GM21825 (cell line): ENCODE results near the gene SPPL2C.
"Not testable (repeated sequence)": the region's sequence is repeated elsewhere in the genome, so short reads cannot be mapped to it uniquely, and the experiment has no call there.

Experiments used
- ATAC-seq: cut with Tn5 transposase; IDR thresholded peaks from one replicate; pipeline ENCODE4 v1.9.1; 2021; ENCODE audit warnings: mild to moderate bottlenecking, moderate library complexity; ENCODE audit not compliant: unreplicated experiment

The SPPL2C gene

GRCh38 chr17:45848405-45848804, 3.7 kb downstream of the SPPL2C start:
- no peak for ATAC-seq

- no peak for ATAC-seq
Observed at GRCh38 chr17:45848868-45849535, 4.3 kb downstream of the SPPL2C start.

GRCh38 chr17:45849536-45849990, 4.9 kb downstream of the SPPL2C start:
- ATAC-seq, result no peak

GRCh38 chr17:45850011-45850410, 5.3 kb downstream of the SPPL2C start:
- ATAC-seq, result no peak

GRCh38 chr17:45850468-45850867, 5.8 kb downstream of the SPPL2C start:
- ATAC-seq, result no peak

- ATAC-seq, result no peak
Observed at GRCh38 chr17:45851022-45851421, 6.3 kb downstream of the SPPL2C start.

- ATAC-seq, result no peak
Observed at GRCh38 chr17:45851464-45851863, 6.8 kb downstream of the SPPL2C start.

DNA sequence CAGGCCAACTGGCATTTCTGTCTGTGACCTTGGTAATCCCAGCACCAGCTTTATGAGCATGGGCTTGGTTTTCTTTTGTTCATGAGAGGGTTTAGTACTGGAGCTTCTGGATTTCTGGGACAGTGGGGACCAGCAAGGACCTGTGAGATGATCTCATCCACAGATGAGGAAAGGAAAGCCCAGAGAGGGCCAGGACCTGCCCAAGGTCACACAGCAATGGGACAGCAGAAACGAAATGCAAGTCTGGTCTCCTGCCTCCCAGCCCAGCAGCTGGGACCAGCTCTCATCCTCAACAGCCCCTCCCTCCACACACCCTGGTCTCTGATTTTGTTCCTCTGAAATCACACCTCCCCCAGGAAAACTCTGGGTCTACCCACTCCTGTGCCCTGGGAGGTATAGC, 7.2 kb downstream of the SPPL2C start:
- ATAC-seq, result no peak

DNA sequence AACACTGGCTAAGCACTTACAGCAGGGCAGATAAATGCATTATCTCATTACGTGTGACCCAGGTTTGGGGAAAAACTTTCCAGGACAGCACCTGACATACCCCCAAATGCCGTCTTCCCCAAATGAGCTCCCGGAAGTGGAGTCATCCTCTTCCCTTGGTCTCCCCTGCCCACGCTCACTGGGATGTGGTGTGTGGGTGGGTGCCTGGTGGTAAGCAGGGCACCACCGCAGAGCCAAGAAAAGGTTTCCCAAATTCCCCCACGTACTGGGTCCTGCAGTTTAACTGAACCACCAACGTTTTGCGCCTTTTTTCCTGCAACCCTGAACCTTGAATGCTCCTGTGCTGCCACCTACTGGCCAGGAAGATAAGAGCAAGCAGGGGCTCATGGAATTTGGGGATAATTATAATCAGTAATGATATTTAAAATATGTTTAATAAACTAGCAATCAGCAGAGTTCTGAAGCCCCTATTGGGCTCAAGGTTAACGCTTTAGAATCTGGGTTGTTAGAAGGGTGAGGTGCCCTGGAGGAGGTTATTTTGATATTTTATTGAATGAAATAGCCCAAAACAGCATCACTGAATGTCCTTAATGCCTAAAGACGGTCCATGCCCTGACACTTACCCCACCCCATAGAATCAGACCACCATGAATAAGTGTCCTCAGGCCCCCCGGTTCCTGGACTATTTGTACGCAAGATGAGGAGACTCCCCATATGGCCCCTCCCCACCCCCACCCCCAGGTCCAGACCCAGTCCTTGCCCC, 8.0 kb downstream of the SPPL2C start:
- ATAC-seq, result no peak

GRCh38 chr17:45854209-45854608, 9.5 kb downstream of the SPPL2C start:
- ATAC-seq, result no peak

GRCh38 chr17:45855691-45856336, 11.1 kb downstream of the SPPL2C start:
- no peak for ATAC-seq

GRCh38 chr17:45857977-45858708, 13.5 kb downstream of the SPPL2C start:
- ATAC-seq, result no peak

DNA sequence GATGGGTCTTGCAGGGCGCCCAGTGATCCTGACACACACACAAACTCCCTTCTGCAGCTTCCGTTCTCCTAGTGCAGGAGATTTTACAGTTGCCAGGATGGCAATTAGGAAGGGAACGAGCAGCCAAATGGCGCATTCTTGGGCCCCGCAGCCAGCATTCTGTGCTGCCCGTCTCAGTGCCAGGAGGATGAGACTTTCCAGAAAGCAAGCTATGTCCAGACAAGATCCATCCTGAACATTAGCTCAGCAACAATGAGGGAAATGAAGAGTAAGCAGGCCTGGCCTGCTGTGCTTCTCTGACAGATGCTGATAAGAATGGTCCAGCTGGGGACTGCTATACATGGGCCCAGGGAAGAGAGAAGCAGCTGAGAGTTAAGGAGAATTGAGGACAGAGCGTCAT, 16.5 kb downstream of the SPPL2C start:
- no peak for ATAC-seq

DNA sequence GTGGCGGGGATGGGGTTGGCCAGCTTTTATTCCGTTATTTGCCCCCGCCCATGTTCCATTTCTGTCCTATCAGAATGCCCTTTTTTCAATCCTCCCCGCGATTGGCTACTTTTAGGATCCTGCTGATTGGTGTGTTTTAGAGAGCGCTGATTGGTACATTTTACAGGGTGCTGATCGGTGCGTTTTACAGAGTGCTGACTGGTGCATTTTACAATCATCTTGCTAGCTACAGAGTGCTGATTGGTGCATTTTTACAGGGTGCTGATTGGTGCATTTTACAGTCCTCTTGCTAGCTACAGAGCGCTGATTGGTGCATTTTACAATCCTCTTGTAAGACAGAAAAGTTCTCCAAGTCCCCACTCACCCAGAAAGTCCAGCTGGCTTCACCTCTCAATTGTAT, 17.4 kb downstream of the SPPL2C start:
- ATAC-seq, result not testable (repeated sequence)

DNA sequence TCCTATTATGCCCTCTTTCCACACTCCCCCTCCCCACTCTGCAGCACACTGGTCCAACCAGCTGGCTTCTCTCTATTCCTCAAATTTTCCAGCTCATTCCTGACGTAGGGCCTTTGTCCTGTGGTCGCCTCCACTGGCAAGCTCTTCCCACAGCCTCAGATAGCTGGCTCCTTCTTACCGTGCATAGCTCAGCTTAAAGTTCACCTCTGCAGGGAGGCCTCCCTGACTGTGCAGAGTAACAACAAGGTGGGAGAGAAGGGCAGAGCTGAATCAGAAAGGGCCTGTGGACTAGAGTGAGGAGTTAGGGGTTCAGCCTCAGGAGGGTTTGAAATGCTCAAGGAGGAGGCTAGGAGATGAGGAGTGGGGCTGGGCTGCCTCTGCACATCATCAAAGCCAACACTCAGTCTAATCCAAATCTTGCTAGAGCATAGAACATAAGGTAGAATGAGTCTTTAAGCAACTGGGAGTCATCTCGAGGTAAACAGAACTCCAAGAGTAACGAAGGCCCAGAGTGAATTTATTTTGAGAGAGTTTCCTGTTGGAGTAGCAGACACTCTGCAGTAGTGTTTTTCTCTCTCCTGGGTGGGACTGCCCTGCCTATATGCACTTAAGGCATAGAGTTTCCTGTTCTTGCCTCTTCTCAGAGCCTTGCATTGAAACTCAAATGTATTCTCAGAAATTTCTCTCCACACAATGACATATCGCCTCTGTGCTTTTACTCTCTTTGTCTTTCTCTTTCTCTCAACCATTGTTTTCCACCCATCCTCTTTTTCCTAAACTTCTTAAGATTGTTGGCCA, 19.4 kb downstream of the SPPL2C start:
- ATAC-seq, result no peak

DNA sequence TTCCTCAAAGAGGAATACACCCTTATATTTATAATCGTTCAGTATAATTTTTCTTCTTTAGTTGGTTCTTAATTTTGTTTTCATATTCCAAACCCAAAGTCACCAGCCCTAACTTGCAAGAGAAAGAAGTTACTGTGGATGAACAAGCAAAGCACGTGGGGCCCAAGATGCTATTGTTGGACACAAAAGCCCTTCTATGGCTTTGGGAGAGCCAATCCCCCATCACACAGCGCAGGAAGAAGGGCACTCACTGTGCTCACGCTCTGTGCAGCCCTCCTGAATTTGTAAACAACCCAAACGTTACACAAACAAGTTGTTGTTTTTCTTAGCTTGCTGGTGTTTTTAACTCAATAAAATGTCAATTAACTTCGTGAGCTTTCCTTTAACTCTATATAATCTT, 22.5 kb downstream of the SPPL2C start:
- no peak for ATAC-seq

- no peak for ATAC-seq
Observed at GRCh38 chr17:45867702-45868101, 23.0 kb downstream of the SPPL2C start.

DNA sequence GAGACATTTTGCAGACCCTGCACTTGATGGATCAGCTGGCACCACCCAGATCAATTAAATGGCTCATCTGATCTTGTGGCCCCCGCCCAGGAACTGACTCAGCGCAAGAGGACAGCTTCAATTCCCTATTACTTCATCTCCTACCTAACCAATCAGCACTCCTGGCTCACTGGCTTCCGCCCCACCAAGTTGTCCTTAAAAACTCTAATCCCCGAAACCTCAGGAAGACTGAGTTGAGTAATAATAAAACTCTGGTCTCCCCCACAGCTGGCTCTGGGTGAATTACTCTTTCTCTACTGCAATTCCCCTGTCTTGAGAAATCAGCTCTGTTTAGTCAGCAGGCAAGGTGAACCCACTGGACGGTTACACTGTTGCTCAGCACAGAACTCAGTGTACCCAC, 23.6 kb downstream of the SPPL2C start:
- no peak for ATAC-seq

DNA sequence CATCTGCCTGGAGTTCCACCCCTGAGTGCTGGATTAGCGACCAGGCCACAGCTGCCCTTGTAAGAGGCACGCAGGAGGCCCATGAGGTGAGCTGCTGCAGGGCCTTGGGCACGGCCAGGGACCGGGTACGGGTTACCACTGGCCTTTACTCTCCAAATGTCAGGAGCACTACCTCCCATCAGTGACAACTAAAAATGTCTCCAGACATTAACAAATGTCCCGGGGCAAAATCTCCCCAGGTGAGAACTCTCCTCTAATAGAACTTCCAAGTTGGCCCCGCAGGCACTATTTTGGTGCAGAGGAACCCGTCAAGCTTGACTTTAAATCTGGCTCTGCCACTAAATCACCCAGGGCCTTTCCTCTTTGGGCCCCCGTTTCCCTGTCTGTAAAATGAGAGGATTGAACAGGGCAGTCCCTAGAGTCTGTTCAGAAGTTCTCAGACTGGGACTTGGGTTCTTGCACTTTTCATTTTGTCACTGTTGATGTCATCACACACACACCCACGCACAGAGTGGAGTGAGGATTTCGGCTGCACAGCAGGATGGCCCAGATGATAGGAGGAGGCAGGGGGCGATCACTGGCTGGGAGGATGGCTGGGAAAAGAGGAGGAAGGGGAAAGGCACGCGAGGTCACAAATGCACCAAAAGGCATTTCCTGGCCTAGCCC, 25.1 kb downstream of the SPPL2C start:
- ATAC-seq, result no peak
